HepG2 (cell line): ENCODE measurements around the gene CFAP206. TPM values are rescaled to one million over a fixed set of nuclear protein-coding genes. Genes with fewer than 3 reads are reported as not detected.
A peak's percentile ranks its signal among the peaks of the same experiment; 100 is the strongest.

ENCODE experiments used
- DNMT1 ChIP-seq: sonication (generic); formaldehyde crosslinking; IDR thresholded peaks from 2 replicates; pipeline ENCODE4 v1.5.1; 2020; ENCODE audit warnings: mild to moderate bottlenecking, missing genetic modification reagents
- GTF2F1 ChIP-seq: fragments of 150-350 bp; IDR thresholded peaks from 2 replicates; pipeline ENCODE4 v1.6.1; 2014; ENCODE audit warnings: low read length
- JARID2 ChIP-seq: sonication (generic); formaldehyde crosslinking; IDR thresholded peaks from 2 replicates; pipeline ENCODE4 v1.8.1; 2023; ENCODE audit warnings: missing genetic modification reagents, inconsistent platforms; ENCODE audit not compliant: insufficient replicate concordance
- KAT8 ChIP-seq: IDR thresholded peaks from 2 replicates; pipeline ENCODE4 v1.6.1; 2016; ENCODE audit warnings: missing genetic modification reagents, missing compliant biosample characterization
- NFYC ChIP-seq: IDR thresholded peaks from 2 replicates; pipeline ENCODE4 v1.6.1; 2016; ENCODE audit warnings: missing genetic modification reagents, missing compliant biosample characterization
- PHF5A ChIP-seq: IDR thresholded peaks from one replicate; pipeline ENCODE4 v1.6.1; 2018; ENCODE audit warnings: low read depth, missing genetic modification reagents; ENCODE audit not compliant: unreplicated experiment
- RCOR2 ChIP-seq: IDR thresholded peaks from 2 replicates; pipeline ENCODE4 v1.6.1; 2016; ENCODE audit warnings: missing biosample characterization, missing genetic modification reagents
- TEAD2 ChIP-seq: sonication (generic); formaldehyde crosslinking; IDR thresholded peaks from 2 replicates; pipeline ENCODE4 v1.9.0; 2021; ENCODE audit warnings: missing genetic modification reagents
- ZBTB21 ChIP-seq: sonication (generic); formaldehyde crosslinking; IDR thresholded peaks from 2 replicates; pipeline ENCODE4 v1.4.0; 2020; ENCODE audit warnings: missing genetic modification reagents
- ZNF12 ChIP-seq: sonication (generic); formaldehyde crosslinking; IDR thresholded peaks from 2 replicates; pipeline ENCODE4 v1.5.0; 2020; ENCODE audit warnings: missing genetic modification reagents
- ZNF251 ChIP-seq: sonication (generic); formaldehyde crosslinking; IDR thresholded peaks from 2 replicates; pipeline ENCODE4 v1.9.0; 2021; ENCODE audit warnings: mild to moderate bottlenecking, missing genetic modification reagents
- ZNF510 ChIP-seq: sonication (generic); formaldehyde crosslinking; IDR thresholded peaks from 2 replicates; pipeline ENCODE4 v1.4.0; 2020; ENCODE audit warnings: low read depth, mild to moderate bottlenecking, missing genetic modification reagents
- ZNF558 ChIP-seq: sonication (generic); formaldehyde crosslinking; IDR thresholded peaks from 2 replicates; pipeline ENCODE4 v1.9.0; 2022; ENCODE audit warnings: mild to moderate bottlenecking, missing genetic modification reagents, borderline replicate concordance
- ZNF672 ChIP-seq: sonication (generic); formaldehyde crosslinking; IDR thresholded peaks from 2 replicates; pipeline ENCODE4 v1.8.1; 2022; ENCODE audit warnings: missing genetic modification reagents
- ZNF709 ChIP-seq: sonication (generic); formaldehyde crosslinking; IDR thresholded peaks from 2 replicates; pipeline ENCODE4 v1.5.0; 2020; ENCODE audit warnings: mild to moderate bottlenecking, missing genetic modification reagents
- ZNF792 ChIP-seq: IDR thresholded peaks from 2 replicates; pipeline ENCODE4 v1.6.1; 2016
- ZNF878 ChIP-seq: sonication (generic); formaldehyde crosslinking; IDR thresholded peaks from 2 replicates; pipeline ENCODE4 v1.8.1; 2023; ENCODE audit warnings: mild to moderate bottlenecking, missing genetic modification reagents, moderate library complexity
- ZNF879 ChIP-seq: sonication (generic); formaldehyde crosslinking; IDR thresholded peaks from 2 replicates; pipeline ENCODE4 v1.8.1; 2023; ENCODE audit warnings: missing genetic modification reagents
- polyA plus RNA-seq, 8 experiments: library from polyadenylated mRNA; depleted of rRNA in 3 of 8; stranded (reverse) in 7 of 8; unstranded in 1 of 8; fragments of >200 nt; fragmentation: Illumina TruSeq in 4 of 8; extraction: Trizol in 4 of 8; gene quantifications; 2 replicates each; pipeline versions ENCODE4 v1.2.1 to v1.2.3, GENCODE V29; 2011 to 2016; ENCODE audit warnings: low read depth in 4 of 8, missing spikeins in 1 of 8, mixed read lengths in 1 of 8; ENCODE audit not compliant: insufficient read depth in 1 of 8
- total RNA-seq, 5 experiments: library from RNA; depleted of rRNA; stranded (reverse); fragments of >200 nt; fragmentation: Illumina TruSeq; extraction: Trizol; gene quantifications; 2 replicates each; pipeline ENCODE4 v1.2.3, GENCODE V29; 2016; ENCODE audit warnings: low read depth in 1 of 5
- TF ChIP-seq, protein P1 (sequence below): sonication (generic); formaldehyde crosslinking; IDR thresholded peaks from 2 replicates; pipeline ENCODE4 v1.4.0; 2020; ENCODE audit warnings: missing genetic modification reagents
- TF ChIP-seq, protein P2 (sequence below): sonication (generic); formaldehyde crosslinking; IDR thresholded peaks from 2 replicates; pipeline ENCODE4 v1.4.0; 2020; ENCODE audit warnings: missing genetic modification reagents, borderline replicate concordance
- TF ChIP-seq, protein P3 (sequence below): IDR thresholded peaks from 2 replicates; pipeline ENCODE4 v1.6.1; 2018; ENCODE audit warnings: missing genetic modification reagents, mild to moderate bottlenecking, missing compliant biosample characterization
- TF ChIP-seq, protein P4 (sequence below): sonication (generic); formaldehyde crosslinking; IDR thresholded peaks from 2 replicates; pipeline ENCODE4 v1.5.0; 2020; ENCODE audit warnings: missing genetic modification reagents
- TF ChIP-seq, protein P5 (sequence below): sonication (generic); formaldehyde crosslinking; IDR thresholded peaks from 2 replicates; pipeline ENCODE4 v1.8.0; 2022; ENCODE audit warnings: low read depth, missing genetic modification reagents

CFAP206 gene
- total and polyA plus RNA-seq, 2 of the 13 experiments (the other 11 are each of a cell fraction or from before 2014, with no cell fraction given): not detected

DNA sequence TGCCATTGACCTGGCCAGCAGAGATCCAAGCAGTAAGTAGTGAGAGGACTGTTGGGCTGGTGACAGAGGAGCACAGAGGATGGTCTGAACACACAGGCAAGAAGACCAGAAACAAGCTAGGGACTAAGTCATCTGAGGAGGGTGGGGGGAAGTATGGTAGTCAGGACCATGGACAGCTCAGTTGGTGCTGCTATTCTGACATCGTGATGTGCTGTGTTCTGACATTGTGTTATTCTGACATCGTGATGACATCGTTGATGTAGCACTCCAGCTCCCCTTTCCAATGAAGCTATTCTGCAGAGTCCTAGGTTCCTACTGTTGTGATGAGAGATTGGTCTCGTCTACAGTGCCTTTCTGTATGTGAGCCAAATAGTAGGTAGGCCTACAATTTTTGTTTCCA lies 28.7 kb downstream of the CFAP206 start (continued):
- TF ChIP-seq, protein P1, sequence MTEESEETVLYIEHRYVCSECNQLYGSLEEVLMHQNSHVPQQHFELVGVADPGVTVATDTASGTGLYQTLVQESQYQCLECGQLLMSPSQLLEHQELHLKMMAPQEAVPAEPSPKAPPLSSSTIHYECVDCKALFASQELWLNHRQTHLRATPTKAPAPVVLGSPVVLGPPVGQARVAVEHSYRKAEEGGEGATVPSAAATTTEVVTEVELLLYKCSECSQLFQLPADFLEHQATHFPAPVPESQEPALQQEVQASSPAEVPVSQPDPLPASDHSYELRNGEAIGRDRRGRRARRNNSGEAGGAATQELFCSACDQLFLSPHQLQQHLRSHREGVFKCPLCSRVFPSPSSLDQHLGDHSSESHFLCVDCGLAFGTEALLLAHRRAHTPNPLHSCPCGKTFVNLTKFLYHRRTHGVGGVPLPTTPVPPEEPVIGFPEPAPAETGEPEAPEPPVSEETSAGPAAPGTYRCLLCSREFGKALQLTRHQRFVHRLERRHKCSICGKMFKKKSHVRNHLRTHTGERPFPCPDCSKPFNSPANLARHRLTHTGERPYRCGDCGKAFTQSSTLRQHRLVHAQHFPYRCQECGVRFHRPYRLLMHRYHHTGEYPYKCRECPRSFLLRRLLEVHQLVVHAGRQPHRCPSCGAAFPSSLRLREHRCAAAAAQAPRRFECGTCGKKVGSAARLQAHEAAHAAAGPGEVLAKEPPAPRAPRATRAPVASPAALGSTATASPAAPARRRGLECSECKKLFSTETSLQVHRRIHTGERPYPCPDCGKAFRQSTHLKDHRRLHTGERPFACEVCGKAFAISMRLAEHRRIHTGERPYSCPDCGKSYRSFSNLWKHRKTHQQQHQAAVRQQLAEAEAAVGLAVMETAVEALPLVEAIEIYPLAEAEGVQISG (CRISPR knock-in tag): peak; percentile 67
- TF ChIP-seq ZBTB21 (CRISPR knock-in tag): peak; percentile 92
- peak; percentile 93; the same call in 1 of the 2 replicates for TF ChIP-seq ZNF792
- TF ChIP-seq, protein P2, sequence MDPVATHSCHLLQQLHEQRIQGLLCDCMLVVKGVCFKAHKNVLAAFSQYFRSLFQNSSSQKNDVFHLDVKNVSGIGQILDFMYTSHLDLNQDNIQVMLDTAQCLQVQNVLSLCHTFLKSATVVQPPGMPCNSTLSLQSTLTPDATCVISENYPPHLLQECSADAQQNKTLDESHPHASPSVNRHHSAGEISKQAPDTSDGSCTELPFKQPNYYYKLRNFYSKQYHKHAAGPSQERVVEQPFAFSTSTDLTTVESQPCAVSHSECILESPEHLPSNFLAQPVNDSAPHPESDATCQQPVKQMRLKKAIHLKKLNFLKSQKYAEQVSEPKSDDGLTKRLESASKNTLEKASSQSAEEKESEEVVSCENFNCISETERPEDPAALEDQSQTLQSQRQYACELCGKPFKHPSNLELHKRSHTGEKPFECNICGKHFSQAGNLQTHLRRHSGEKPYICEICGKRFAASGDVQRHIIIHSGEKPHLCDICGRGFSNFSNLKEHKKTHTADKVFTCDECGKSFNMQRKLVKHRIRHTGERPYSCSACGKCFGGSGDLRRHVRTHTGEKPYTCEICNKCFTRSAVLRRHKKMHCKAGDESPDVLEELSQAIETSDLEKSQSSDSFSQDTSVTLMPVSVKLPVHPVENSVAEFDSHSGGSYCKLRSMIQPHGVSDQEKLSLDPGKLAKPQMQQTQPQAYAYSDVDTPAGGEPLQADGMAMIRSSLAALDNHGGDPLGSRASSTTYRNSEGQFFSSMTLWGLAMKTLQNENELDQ (CRISPR knock-in tag): peak; percentile 80; the same call in 1 of the 2 replicates
- no peak for TF ChIP-seq PHF5A
- no peak for TF ChIP-seq NFYC
- TF ChIP-seq ZNF878 (CRISPR knock-in tag): peak; percentile 68; the same call in 1 of the 2 replicates
- peak; percentile 82; the same call in 1 of the 2 replicates for TF ChIP-seq ZNF12
- 0 out of 2 replicates have a peak, but pooled peaks have one; percentile 19 for TF ChIP-seq RCOR2
- TF ChIP-seq ZNF672 (CRISPR knock-in tag): no peak
- TF ChIP-seq KAT8 (CRISPR knock-in tag): peak; percentile 62; the same call in 1 of the 2 replicates
- TF ChIP-seq, protein P3, sequence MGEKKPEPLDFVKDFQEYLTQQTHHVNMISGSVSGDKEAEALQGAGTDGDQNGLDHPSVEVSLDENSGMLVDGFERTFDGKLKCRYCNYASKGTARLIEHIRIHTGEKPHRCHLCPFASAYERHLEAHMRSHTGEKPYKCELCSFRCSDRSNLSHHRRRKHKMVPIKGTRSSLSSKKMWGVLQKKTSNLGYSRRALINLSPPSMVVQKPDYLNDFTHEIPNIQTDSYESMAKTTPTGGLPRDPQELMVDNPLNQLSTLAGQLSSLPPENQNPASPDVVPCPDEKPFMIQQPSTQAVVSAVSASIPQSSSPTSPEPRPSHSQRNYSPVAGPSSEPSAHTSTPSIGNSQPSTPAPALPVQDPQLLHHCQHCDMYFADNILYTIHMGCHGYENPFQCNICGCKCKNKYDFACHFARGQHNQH (CRISPR knock-in tag): peak; percentile 39; the same call in 1 of the 2 replicates
- TF ChIP-seq ZNF251: peak; percentile 67; the same call in 1 of the 2 replicates
- peak; percentile 65; the same call in 1 of the 2 replicates for TF ChIP-seq ZNF709 (CRISPR knock-in tag)
- TF ChIP-seq, protein P4, sequence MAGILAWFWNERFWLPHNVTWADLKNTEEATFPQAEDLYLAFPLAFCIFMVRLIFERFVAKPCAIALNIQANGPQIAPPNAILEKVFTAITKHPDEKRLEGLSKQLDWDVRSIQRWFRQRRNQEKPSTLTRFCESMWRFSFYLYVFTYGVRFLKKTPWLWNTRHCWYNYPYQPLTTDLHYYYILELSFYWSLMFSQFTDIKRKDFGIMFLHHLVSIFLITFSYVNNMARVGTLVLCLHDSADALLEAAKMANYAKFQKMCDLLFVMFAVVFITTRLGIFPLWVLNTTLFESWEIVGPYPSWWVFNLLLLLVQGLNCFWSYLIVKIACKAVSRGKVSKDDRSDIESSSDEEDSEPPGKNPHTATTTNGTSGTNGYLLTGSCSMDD (CRISPR knock-in tag): peak; percentile 21; the same call in 1 of the 2 replicates
- TF ChIP-seq DNMT1 (CRISPR knock-in tag): 0 out of 2 replicates have a peak, but pooled peaks have one; percentile 44
- no peak for TF ChIP-seq JARID2 (CRISPR knock-in tag)
- TF ChIP-seq, protein P5, sequence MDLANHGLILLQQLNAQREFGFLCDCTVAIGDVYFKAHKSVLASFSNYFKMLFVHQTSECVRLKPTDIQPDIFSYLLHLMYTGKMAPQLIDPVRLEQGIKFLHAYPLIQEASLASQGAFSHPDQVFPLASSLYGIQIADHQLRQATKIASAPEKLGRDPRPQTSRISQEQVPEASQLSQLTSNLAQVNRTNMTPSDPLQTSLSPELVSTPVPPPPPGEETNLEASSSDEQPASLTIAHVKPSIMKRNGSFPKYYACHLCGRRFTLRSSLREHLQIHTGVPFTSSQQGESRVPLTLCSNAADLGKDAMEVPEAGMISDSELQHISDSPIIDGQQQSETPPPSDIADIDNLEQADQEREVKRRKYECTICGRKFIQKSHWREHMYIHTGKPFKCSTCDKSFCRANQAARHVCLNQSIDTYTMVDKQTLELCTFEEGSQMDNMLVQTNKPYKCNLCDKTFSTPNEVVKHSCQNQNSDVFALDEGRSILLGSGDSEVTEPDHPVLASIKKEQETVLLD (CRISPR knock-in tag): no peak
- TF ChIP-seq TEAD2: peak; percentile 63; the same call in 1 of the 2 replicates
- peak; percentile 44; the same call in 1 of the 2 replicates for TF ChIP-seq ZNF558 (CRISPR knock-in tag)
- no peak for TF ChIP-seq GTF2F1
- 0 out of 2 replicates have a peak, but pooled peaks have one; percentile 35 for TF ChIP-seq ZNF879 (CRISPR knock-in tag)
- peak; percentile 70; the same call in 1 of the 2 replicates for TF ChIP-seq ZNF510 (CRISPR knock-in tag)
